PC-3 (cell line): Measurements from ENCODE around the gene KDM5A. TPM values are rescaled to one million over a fixed set of nuclear protein-coding genes. Genes with fewer than 3 reads are reported as not detected.

Experiments used
- ATAC-seq: fragments of 200-7000 bp; cut with Tn5 transposase; 2 replicates; pipeline ENCODE4 v1.9.1; 2020; ENCODE audit warnings: mild to moderate bottlenecking, moderate library complexity
- BruUV-seq: library from RNA; stranded (reverse); fragments of 400-500 nt; replicated peaks from 2 replicates; lab custom pipeline; 2021; lab: Mats Ljungman, UMichigan
- CTCF ChIA-PET: fragments of 300-600 bp; sonication (Branson Sonifier 250); formaldehyde crosslinking; loops from one replicate; lab custom pipeline; 2022; ENCODE audit warnings: antibody characterized with exemption; lab: Charles Lee
- POLR2A ChIA-PET: fragments of 300-600 bp; sonication (Branson Sonifier 250); formaldehyde crosslinking; loops from one replicate; lab custom pipeline; 2022; ENCODE audit warnings: antibody characterized with exemption; ENCODE audit not compliant: unreplicated experiment; lab: Charles Lee
- DNase-seq: peaks from one replicate; pipeline ENCODE4 v3.0.0-alpha.2; 2015
- H2AFZ ChIP-seq: fragments of 300-600 bp; sonication (generic); 2 replicates; pipeline ENCODE4 v1.6.0; 2016; ENCODE audit warnings: antibody characterized with exemption, low read length
- H3F3A ChIP-seq: fragments of 300-600 bp; sonication (generic); one replicate; pipeline ENCODE4 v1.6.0; 2017; ENCODE audit warnings: antibody characterized with exemption, low read length, control low read depth, mild to moderate bottlenecking; ENCODE audit not compliant: unreplicated experiment
- H3K27ac ChIP-seq: fragments of 300-600 bp; sonication (generic); 2 replicates; pipeline ENCODE4 v1.5.1; 2016; ENCODE audit warnings: mild to moderate bottlenecking, low read length
- H3K27me3 ChIP-seq: fragments of 300-600 bp; sonication (generic); 2 replicates; pipeline ENCODE4 v1.6.1; 2016; ENCODE audit warnings: low read length, mixed read lengths
- H3K36me3 ChIP-seq: fragments of 300-600 bp; sonication (generic); 2 replicates; pipeline ENCODE4 v1.6.1; 2016; ENCODE audit warnings: low read depth, mixed run types, low read length, mixed read lengths
- H3K4me1 ChIP-seq: fragments of 300-600 bp; sonication (generic); 2 replicates; pipeline ENCODE4 v1.5.1; 2016; ENCODE audit warnings: low read length; ENCODE audit not compliant: insufficient read depth
- H3K4me2 ChIP-seq: fragments of 300-600 bp; sonication (generic); 2 replicates; pipeline ENCODE4 v1.6.0; 2016; ENCODE audit warnings: low read length
- H3K4me3 ChIP-seq: fragments of 300-600 bp; sonication (generic); 2 replicates; pipeline ENCODE4 v1.5.1; 2016; ENCODE audit warnings: mild to moderate bottlenecking, low read length, mixed read lengths
- H3K79me2 ChIP-seq: fragments of 300-600 bp; sonication (generic); 2 replicates; pipeline ENCODE4 v1.6.1; 2017; ENCODE audit warnings: low read length, mixed read lengths
- H3K9ac ChIP-seq: fragments of 300-600 bp; sonication (generic); 2 replicates; pipeline ENCODE4 v1.6.0; 2016; ENCODE audit warnings: mild to moderate bottlenecking, low read length
- H3K9me2 ChIP-seq: fragments of 300-600 bp; sonication (generic); replicated peaks from 2 replicates; pipeline ENCODE4 v1.6.1; 2016; ENCODE audit warnings: mixed run types, low read length, mixed read lengths
- H3K9me3 ChIP-seq: fragments of 300-600 bp; sonication (generic); 2 replicates; pipeline ENCODE4 v1.6.1; 2016; ENCODE audit warnings: low read length, mixed read lengths
- H4K20me1 ChIP-seq: fragments of 300-600 bp; sonication (generic); 2 replicates; pipeline ENCODE4 v1.6.1; 2016; ENCODE audit warnings: low read length, mixed read lengths
- EZH2 ChIP-seq: fragments of 300-600 bp; sonication (generic); IDR thresholded peaks from one replicate; pipeline ENCODE4 v1.6.1; 2017; ENCODE audit warnings: antibody characterized with exemption, mild to moderate bottlenecking, low read length; ENCODE audit not compliant: unreplicated experiment
- EZH2phosphoT487 ChIP-seq: fragments of 300-600 bp; sonication (generic); IDR thresholded peaks from 2 replicates; pipeline ENCODE4 v1.6.1; 2018; ENCODE audit warnings: mild to moderate bottlenecking, antibody characterized with exemption, low read length, borderline replicate concordance
- intact Hi-C: fragments of 100-400 bp; cut with micrococcal nuclease; formaldehyde crosslinking; loops from 2 replicates; pipeline ENCODE4 v1.9.0; 2023
- total RNA-seq: library from RNA; depleted of rRNA; stranded (reverse); fragments of >200 nt; gene quantifications from 2 replicates; pipeline ENCODE4 v1.2.3, GENCODE V29; 2014
- TF ChIP-seq, protein P1 (sequence below): fragments of 300-600 bp; sonication (generic); conservative IDR thresholded peaks from 2 replicates; pipeline ENCODE4 v1.5.1; 2017; ENCODE audit warnings: antibody characterized with exemption, low read depth, mild to moderate bottlenecking, low read length

Gene KDM5A
- total RNA-seq, 1 experiment from 2014 or later: 27.8 TPM

GRCh38 chr12:272942-273341 is 116.2 kb downstream of the KDM5A start:
- ATAC-seq (no peak), DNase-seq (no peak)
- ChIA-PET CTCF (no interaction called here), POLR2A (no interaction called here)
- no peaks in the 10 kb centered on the region for H3K9me2 ChIP-seq
- H3K79me2 ChIP-seq: no peaks in the 10 kb centered on the region
- H2AFZ ChIP-seq: no peak overlapping the region
- intact Hi-C loops: no loop called here
- H3K4me1 ChIP-seq: no peaks in the 10 kb centered on the region
- H3K27me3 ChIP-seq: peaks cover 7% of the 10 kb centered on the region
- H4K20me1 ChIP-seq: no peaks in the 10 kb centered on the region
- no peak for TF ChIP-seq EZH2phosphoT487
- no peak overlapping the region for H3K4me3 ChIP-seq
- H3K9me3 ChIP-seq: no peaks in the 10 kb centered on the region
- H3K36me3 ChIP-seq: no peaks in the 10 kb centered on the region
- H3K9ac ChIP-seq: no peak overlapping the region
- BruUV-seq: no TSS peak
- H3F3A ChIP-seq: no peaks in the 10 kb centered on the region
- H3K4me2 ChIP-seq: no peak overlapping the region
- H3K27ac ChIP-seq: no peak overlapping the region

- Histone ChIP-seq H3K4me3 (no peak overlapping the region), H3F3A (no peaks in the 10 kb centered on the region), H3K9me3 (no peaks in the 10 kb centered on the region), H3K27ac (no peak overlapping the region), H4K20me1 (no peaks in the 10 kb centered on the region), H3K4me2 (no peak overlapping the region), H3K4me1 (no peaks in the 10 kb centered on the region), H3K79me2 (no peaks in the 10 kb centered on the region), H3K9ac (no peak overlapping the region), H2AFZ (no peak overlapping the region), H3K36me3 (no peaks in the 10 kb centered on the region), H3K9me2 (no peaks in the 10 kb centered on the region), H3K27me3 (peaks cover 23% of the 10 kb centered on the region)
- TF ChIP-seq, protein P1, sequence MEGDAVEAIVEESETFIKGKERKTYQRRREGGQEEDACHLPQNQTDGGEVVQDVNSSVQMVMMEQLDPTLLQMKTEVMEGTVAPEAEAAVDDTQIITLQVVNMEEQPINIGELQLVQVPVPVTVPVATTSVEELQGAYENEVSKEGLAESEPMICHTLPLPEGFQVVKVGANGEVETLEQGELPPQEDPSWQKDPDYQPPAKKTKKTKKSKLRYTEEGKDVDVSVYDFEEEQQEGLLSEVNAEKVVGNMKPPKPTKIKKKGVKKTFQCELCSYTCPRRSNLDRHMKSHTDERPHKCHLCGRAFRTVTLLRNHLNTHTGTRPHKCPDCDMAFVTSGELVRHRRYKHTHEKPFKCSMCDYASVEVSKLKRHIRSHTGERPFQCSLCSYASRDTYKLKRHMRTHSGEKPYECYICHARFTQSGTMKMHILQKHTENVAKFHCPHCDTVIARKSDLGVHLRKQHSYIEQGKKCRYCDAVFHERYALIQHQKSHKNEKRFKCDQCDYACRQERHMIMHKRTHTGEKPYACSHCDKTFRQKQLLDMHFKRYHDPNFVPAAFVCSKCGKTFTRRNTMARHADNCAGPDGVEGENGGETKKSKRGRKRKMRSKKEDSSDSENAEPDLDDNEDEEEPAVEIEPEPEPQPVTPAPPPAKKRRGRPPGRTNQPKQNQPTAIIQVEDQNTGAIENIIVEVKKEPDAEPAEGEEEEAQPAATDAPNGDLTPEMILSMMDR: no peak
- TF ChIP-seq EZH2 (no peak), EZH2phosphoT487 (no peak)
- no peak for ATAC-seq
- ChIA-PET CTCF (no interaction called here), POLR2A (no interaction called here)
- intact Hi-C loops: no loop called here
- BruUV-seq: no TSS peak
- DNase-seq: no peak
These were observed 118.0 kb downstream of the KDM5A start for GRCh38 chr12:271161-271560.

GRCh38 chr12:269191-269590 is 119.9 kb downstream of the KDM5A start:
- intact Hi-C loops: no loop called here
- Histone ChIP-seq H3F3A (no peaks in the 10 kb centered on the region), H3K36me3 (no peaks in the 10 kb centered on the region), H3K27me3 (peaks cover 36% of the 10 kb centered on the region), H3K9me2 (no peaks in the 10 kb centered on the region), H3K4me1 (no peaks in the 10 kb centered on the region), H4K20me1 (no peaks in the 10 kb centered on the region), H3K79me2 (no peaks in the 10 kb centered on the region), H3K27ac (no peak overlapping the region), H3K4me3 (no peak overlapping the region), H3K9me3 (no peaks in the 10 kb centered on the region), H3K4me2 (no peak overlapping the region), H2AFZ (no peak overlapping the region), H3K9ac (no peak overlapping the region)
- no peak for DNase-seq
- no TSS peak for BruUV-seq
- ChIA-PET CTCF (no interaction called here), POLR2A (no interaction called here)
- TF ChIP-seq EZH2: no peak
- TF ChIP-seq, protein P1: no peak
- no peak for TF ChIP-seq EZH2phosphoT487
- no peak for ATAC-seq
